HepG2 (cell line): ENCODE results near the gene ALKBH2. TPM values are rescaled to one million over a fixed set of nuclear protein-coding genes. Genes with fewer than 3 reads are reported as not detected.

ENCODE experiments used
- CTCF ChIP-seq: sonication (generic); formaldehyde crosslinking; IDR thresholded peaks from 2 replicates; pipeline ENCODE4 v1.5.0; 2020; ENCODE audit warnings: mild to moderate bottlenecking, missing genetic modification reagents, moderate library complexity
- EEA1 ChIP-seq: sonication (generic); formaldehyde crosslinking; IDR thresholded peaks from 2 replicates; pipeline ENCODE4 v1.5.1; 2020; ENCODE audit warnings: mild to moderate bottlenecking, missing genetic modification reagents, borderline replicate concordance
- FOXK2 ChIP-seq: fragments of 450-650 bp; IDR thresholded peaks from 2 replicates; pipeline ENCODE4 v1.6.1; 2016
- FOXM1 ChIP-seq: sonication (generic); formaldehyde crosslinking; IDR thresholded peaks from 2 replicates; pipeline ENCODE4 v1.5.0; 2020; ENCODE audit warnings: missing genetic modification reagents
- IKZF4 ChIP-seq: sonication (generic); formaldehyde crosslinking; IDR thresholded peaks from 2 replicates; pipeline ENCODE4 v1.5.1; 2020; ENCODE audit warnings: borderline replicate concordance, mild to moderate bottlenecking, low read depth, missing genetic modification reagents; ENCODE audit errors: not compliant biosample characterization
- LBX2 ChIP-seq: sonication (generic); formaldehyde crosslinking; IDR thresholded peaks from 2 replicates; pipeline ENCODE4 v1.5.0; 2020; ENCODE audit warnings: missing genetic modification reagents, mild to moderate bottlenecking, borderline replicate concordance
- MAF1 ChIP-seq: sonication (generic); formaldehyde crosslinking; IDR thresholded peaks from 2 replicates; pipeline ENCODE4 v1.5.0; 2020; ENCODE audit warnings: missing genetic modification reagents, borderline replicate concordance
- MAX ChIP-seq: IDR thresholded peaks from 2 replicates; pipeline ENCODE4 v1.6.1; 2012; ENCODE audit warnings: inconsistent platforms
- MLLT10 ChIP-seq: sonication (generic); formaldehyde crosslinking; IDR thresholded peaks from 2 replicates; pipeline ENCODE4 v1.4.0; 2020; ENCODE audit warnings: missing genetic modification reagents
- PBX3 ChIP-seq: sonication (generic); formaldehyde crosslinking; IDR thresholded peaks from 2 replicates; pipeline ENCODE4 v1.8.1; 2023; ENCODE audit warnings: missing genetic modification reagents, inconsistent platforms, borderline replicate concordance
- PHF8 ChIP-seq: sonication (generic); formaldehyde crosslinking; IDR thresholded peaks from 2 replicates; pipeline ENCODE4 v1.5.0; 2020; ENCODE audit warnings: missing genetic modification reagents
- POLR2A ChIP-seq, 2 experiments: IDR thresholded peaks; 2 replicates each; pipeline ENCODE4 v1.6.1; 2011; ENCODE audit warnings: low read depth in 2 of 2, low read length in 2 of 2, mild to moderate bottlenecking in 1 of 2, moderate library complexity in 1 of 2; ENCODE audit not compliant: insufficient read depth in 1 of 2
- PPARG ChIP-seq: conservative IDR thresholded peaks from 2 replicates; pipeline ENCODE4 v1.6.1; 2016; ENCODE audit warnings: missing biosample characterization, missing genetic modification reagents
- SIN3A ChIP-seq: IDR thresholded peaks from 2 replicates; pipeline ENCODE4 v1.6.1; 2011; ENCODE audit warnings: low read depth, mild to moderate bottlenecking, control low read depth, low read length, borderline replicate concordance
- U2AF2 ChIP-seq: fragments of 200-400 bp; formaldehyde crosslinking; IDR thresholded peaks from 2 replicates; pipeline ENCODE4 v1.6.1; 2017; ENCODE audit warnings: low read depth, mild to moderate bottlenecking, low read length
- ZC3H13 ChIP-seq: sonication (generic); formaldehyde crosslinking; IDR thresholded peaks from 2 replicates; pipeline ENCODE4 v1.8.1; 2023; ENCODE audit warnings: mild to moderate bottlenecking, missing genetic modification reagents, moderate library complexity
- ZNF124 ChIP-seq: sonication (generic); formaldehyde crosslinking; IDR thresholded peaks from 2 replicates; pipeline ENCODE4 v1.4.0; 2020; ENCODE audit warnings: missing genetic modification reagents
- ZNF224 ChIP-seq: sonication (generic); formaldehyde crosslinking; IDR thresholded peaks from 2 replicates; pipeline ENCODE4 v1.5.0; 2020; ENCODE audit warnings: mild to moderate bottlenecking, missing genetic modification reagents
- ZNF34 ChIP-seq: sonication (generic); formaldehyde crosslinking; IDR thresholded peaks from 2 replicates; pipeline ENCODE4 v1.4.0; 2020; ENCODE audit warnings: mild to moderate bottlenecking, missing genetic modification reagents, borderline replicate concordance
- ZNF362 ChIP-seq: sonication (generic); formaldehyde crosslinking; IDR thresholded peaks from 2 replicates; pipeline ENCODE4 v1.4.0; 2020; ENCODE audit warnings: missing genetic modification reagents, mild to moderate bottlenecking, borderline replicate concordance
- ZNF44 ChIP-seq: sonication (generic); formaldehyde crosslinking; IDR thresholded peaks from 2 replicates; pipeline ENCODE4 v1.5.1; 2020; ENCODE audit warnings: mild to moderate bottlenecking, missing genetic modification reagents
- ZNF577 ChIP-seq: sonication (generic); formaldehyde crosslinking; IDR thresholded peaks from 2 replicates; pipeline ENCODE4 v1.4.0; 2020; ENCODE audit warnings: mild to moderate bottlenecking, low read depth, missing genetic modification reagents, borderline replicate concordance
- ZNF782 ChIP-seq: sonication (generic); formaldehyde crosslinking; IDR thresholded peaks from 2 replicates; pipeline ENCODE4 v1.4.0; 2020; ENCODE audit warnings: missing genetic modification reagents, mild to moderate bottlenecking, borderline replicate concordance
- ZNF891 ChIP-seq: sonication (generic); formaldehyde crosslinking; IDR thresholded peaks from 2 replicates; pipeline ENCODE4 v1.5.0; 2020; ENCODE audit warnings: mild to moderate bottlenecking, missing genetic modification reagents
- ZUFSP ChIP-seq: sonication (generic); formaldehyde crosslinking; IDR thresholded peaks from 2 replicates; pipeline ENCODE4 v1.9.0; 2021; ENCODE audit warnings: missing genetic modification reagents, mild to moderate bottlenecking, borderline replicate concordance
- polyA plus RNA-seq, 8 experiments: library from polyadenylated mRNA; depleted of rRNA in 3 of 8; stranded (reverse) in 7 of 8; unstranded in 1 of 8; fragments of >200 nt; fragmentation: Illumina TruSeq in 4 of 8; extraction: Trizol in 4 of 8; gene quantifications; 2 replicates each; pipeline versions ENCODE4 v1.2.1 to v1.2.3, GENCODE V29; 2011 to 2016; ENCODE audit warnings: low read depth in 4 of 8, missing spikeins in 1 of 8, mixed read lengths in 1 of 8; ENCODE audit not compliant: insufficient read depth in 1 of 8
- total RNA-seq, 5 experiments: library from RNA; depleted of rRNA; stranded (reverse); fragments of >200 nt; fragmentation: Illumina TruSeq; extraction: Trizol; gene quantifications; 2 replicates each; pipeline ENCODE4 v1.2.3, GENCODE V29; 2016; ENCODE audit warnings: low read depth in 1 of 5

ALKBH2 gene
- total and polyA plus RNA-seq, 2 of the 13 experiments (the other 11 are each of a cell fraction or from before 2014, with no cell fraction given) = 21.0 to 40.5 TPM

GRCh38 chr12:109112720-109113465 is 19.6 kb upstream of the ALKBH2 start (continued):
- TF ChIP-seq FOXM1 (CRISPR knock-in tag) (no peak), ZNF124 (CRISPR knock-in tag) (no peak), ZNF34 (CRISPR knock-in tag) (no peak), ZNF362 (CRISPR knock-in tag) (no peak), ZNF891 (no peak), ZNF577 (CRISPR knock-in tag) (no peak), PBX3 (no peak), MAF1 (CRISPR knock-in tag) (no peak), PPARG (CRISPR knock-in tag) (no peak), EEA1 (no peak), ZC3H13 (CRISPR knock-in tag) (no peak), IKZF4 (CRISPR knock-in tag) (no peak), ZNF224 (CRISPR knock-in tag) (no peak), PHF8 (CRISPR knock-in tag) (no peak), CTCF (CRISPR knock-in tag) (no peak), POLR2A (IDR thresholded peaks at IDR 0.05; ENCODE audit: insufficient read depth in 1 of 2, low read depth in 2 of 2, low read length in 2 of 2) (peak in 1 of 2 experiments; percentile 41; a peak in 2 of 4 replicates), FOXK2 (no peak), ZNF44 (CRISPR knock-in tag) (no peak), SIN3A (no peak), ZUFSP (CRISPR knock-in tag) (no peak), MLLT10 (CRISPR knock-in tag) (no peak), LBX2 (CRISPR knock-in tag) (no peak), U2AF2 (no peak), MAX (peak; percentile 65), ZNF782 (CRISPR knock-in tag) (no peak)
